Measurements from ENCODE around the gene CTNNBL1.
A peak's percentile ranks its signal among the peaks of the same experiment; 100 is the strongest.

CTNNBL1 gene

DNA sequence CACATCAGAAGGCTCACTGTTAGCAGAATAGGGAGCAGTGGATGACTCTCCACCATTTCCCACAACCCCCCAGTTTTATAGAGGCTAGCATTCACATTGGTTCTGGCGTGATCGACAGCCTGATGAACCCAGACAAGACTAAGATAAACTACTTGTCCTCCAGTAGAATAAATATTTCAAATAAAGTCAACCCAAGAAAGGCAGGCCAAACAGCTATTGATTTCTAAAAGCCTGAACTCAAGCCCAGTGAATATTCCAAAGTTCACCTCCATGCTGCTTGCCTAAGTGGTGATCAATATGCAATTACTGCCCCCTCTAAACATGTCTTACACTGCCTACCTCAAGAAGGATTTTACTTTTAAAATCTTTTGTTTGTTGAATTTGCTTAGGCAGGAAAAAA, 104.5 kb downstream of the CTNNBL1 start:
- no peak overlapping the region for H3K4me3 ChIP-seq (replicated peaks; ENCODE audit: low read depth, low read length)
- no peak for DNase-seq (ENCODE audit: low read depth)
- TF ChIP-seq, protein P1, sequence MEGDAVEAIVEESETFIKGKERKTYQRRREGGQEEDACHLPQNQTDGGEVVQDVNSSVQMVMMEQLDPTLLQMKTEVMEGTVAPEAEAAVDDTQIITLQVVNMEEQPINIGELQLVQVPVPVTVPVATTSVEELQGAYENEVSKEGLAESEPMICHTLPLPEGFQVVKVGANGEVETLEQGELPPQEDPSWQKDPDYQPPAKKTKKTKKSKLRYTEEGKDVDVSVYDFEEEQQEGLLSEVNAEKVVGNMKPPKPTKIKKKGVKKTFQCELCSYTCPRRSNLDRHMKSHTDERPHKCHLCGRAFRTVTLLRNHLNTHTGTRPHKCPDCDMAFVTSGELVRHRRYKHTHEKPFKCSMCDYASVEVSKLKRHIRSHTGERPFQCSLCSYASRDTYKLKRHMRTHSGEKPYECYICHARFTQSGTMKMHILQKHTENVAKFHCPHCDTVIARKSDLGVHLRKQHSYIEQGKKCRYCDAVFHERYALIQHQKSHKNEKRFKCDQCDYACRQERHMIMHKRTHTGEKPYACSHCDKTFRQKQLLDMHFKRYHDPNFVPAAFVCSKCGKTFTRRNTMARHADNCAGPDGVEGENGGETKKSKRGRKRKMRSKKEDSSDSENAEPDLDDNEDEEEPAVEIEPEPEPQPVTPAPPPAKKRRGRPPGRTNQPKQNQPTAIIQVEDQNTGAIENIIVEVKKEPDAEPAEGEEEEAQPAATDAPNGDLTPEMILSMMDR (IDR thresholded peaks at IDR 0.05; ENCODE audit: low read length, missing control alignments): no peak

DNA sequence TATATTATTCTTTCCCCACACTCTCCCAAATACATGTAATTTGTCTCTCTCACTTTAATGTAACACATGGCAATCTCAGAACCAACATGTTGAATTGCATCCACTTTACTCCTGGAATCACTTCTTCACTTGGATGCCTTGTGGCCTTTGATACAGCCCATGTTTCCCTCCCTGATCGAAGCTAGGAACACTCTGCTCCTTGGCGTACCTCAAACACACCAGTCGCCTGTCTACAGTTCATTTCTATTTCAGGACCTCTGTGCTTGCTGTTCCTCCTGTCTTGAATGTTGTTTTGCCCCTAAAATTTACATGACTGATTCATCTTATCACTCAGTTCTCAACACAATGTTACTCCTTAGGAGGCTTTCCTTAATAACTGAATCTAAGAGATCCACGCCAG, 106.8 kb downstream of the CTNNBL1 start:
- DNase-seq (ENCODE audit: low read depth): no peak
- no peak overlapping the region for H3K4me3 ChIP-seq (replicated peaks; ENCODE audit: low read depth, low read length)
- TF ChIP-seq, protein P1 (IDR thresholded peaks at IDR 0.05; ENCODE audit: low read length, missing control alignments): no peak

DNA sequence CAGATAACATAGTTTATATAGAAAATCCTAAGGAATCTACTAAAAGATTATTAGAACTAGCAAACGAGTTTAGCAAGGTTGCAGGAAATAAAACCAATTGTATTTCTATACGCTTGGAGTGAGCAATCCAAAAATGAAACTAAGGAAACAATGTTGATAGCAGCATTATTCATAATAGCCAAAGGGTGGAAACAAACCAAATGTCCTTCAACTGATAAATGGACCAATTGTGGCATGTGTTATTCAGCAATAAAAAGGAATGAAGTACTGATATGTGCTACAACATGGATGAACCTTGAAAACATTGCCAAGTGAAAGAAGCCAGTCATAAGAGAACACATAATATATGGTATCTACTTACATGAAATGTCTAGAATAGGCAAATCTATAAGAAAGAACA, 108.1 kb downstream of the CTNNBL1 start:
- TF ChIP-seq, protein P1 (IDR thresholded peaks at IDR 0.05; ENCODE audit: low read length, missing control alignments): no peak
- no peak overlapping the region for H3K4me3 ChIP-seq (replicated peaks; ENCODE audit: low read depth, low read length)
- peak; percentile 56 for DNase-seq (ENCODE audit: low read depth)

DNA sequence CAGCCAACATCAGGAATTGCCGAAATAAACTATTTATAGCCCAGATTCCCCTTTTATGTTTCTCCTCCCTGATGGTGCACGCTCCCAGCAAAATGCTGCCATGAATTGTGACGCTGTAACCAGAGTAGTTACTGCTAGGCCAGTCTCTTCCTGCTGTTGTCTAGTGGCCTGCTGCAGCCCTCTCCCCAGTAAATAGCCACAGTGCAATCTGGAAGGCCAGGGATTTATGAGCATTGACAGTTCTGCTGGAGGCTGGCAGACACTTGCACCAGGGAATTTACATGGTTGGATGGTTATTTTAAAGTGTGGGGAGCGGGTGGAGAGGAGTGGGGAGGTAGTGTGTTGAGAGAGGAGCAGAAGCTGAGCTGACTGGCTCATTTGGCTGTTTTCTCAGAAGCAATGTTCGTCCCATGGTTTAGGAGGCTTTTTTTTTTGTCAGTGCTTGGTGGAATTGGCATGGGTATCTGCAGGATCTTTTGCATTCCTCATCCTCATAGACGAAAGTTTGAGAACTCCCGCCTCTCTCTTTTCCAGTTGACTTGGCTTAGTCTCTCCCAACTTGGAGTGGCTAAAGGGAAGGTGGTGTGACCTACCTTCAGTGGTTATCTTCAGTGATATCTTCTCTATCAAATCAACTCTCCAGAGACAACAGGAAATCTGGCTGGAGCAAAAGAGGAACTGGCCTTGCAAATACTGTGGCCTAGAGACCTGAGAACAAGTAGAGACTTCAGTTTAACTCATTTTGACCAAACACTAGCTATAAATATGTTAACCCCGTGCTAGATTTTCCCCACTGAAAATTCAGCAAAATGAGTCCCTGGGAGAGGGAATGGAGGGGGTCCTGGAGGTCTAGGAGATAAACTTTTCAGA, 109.8 kb downstream of the CTNNBL1 start:
- no peak for DNase-seq (ENCODE audit: low read depth)
- H3K4me3 ChIP-seq (replicated peaks; ENCODE audit: low read depth, low read length): no peak overlapping the region
- TF ChIP-seq, protein P1 (IDR thresholded peaks at IDR 0.05; ENCODE audit: low read length, missing control alignments): no peak

DNA sequence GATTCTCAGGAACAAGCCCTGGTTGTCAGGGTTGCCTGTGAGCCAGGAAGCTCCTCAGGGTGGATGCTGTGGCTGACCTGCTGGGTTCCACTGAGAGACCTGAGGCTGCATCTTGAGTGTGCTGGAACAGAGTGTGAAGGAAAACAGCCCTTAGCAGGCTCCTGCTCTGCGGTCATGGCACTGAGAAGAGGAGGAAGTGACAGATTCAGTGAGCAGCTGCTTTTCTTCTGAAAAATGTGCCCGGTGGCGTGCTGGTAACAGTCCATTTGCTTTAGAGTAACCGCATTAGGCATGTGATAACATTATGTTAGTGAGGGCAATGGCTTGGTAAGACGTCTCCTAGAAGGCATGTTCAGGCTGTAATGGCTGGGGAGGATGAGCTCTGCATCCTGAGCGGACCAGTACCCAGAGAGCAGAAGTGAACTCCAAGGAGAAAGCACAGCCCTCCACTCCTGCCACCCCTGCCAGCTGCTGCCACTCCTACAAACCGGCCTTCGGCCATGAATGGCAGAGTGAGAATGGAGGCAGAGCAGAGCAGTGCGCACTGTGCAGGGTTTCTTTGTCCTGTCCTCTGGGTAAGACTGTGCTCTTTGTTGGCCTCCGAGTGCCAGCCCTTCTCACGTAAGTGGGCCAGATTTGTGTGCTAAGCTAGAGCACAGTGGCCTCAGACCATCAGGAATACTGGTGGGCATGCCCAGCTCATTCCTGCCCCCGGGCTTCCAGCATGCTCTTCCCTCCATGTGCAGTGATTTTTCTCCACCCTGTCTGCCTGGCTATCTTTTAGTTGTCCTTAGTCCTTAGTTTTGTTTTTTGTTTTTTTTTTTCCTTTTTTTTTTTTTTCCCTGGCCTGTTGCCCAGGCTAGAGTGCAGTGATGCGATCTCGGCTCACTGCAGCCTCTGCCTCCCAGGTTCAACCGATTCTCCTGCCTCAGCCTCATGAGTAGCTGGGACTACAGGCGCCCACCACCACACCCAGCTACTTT, 111.0 kb downstream of the CTNNBL1 start:
- TF ChIP-seq, protein P1 (IDR thresholded peaks at IDR 0.05; ENCODE audit: low read length, missing control alignments): no peak
- no peak for DNase-seq (ENCODE audit: low read depth)
- no peak overlapping the region for H3K4me3 ChIP-seq (replicated peaks; ENCODE audit: low read depth, low read length)

DNA sequence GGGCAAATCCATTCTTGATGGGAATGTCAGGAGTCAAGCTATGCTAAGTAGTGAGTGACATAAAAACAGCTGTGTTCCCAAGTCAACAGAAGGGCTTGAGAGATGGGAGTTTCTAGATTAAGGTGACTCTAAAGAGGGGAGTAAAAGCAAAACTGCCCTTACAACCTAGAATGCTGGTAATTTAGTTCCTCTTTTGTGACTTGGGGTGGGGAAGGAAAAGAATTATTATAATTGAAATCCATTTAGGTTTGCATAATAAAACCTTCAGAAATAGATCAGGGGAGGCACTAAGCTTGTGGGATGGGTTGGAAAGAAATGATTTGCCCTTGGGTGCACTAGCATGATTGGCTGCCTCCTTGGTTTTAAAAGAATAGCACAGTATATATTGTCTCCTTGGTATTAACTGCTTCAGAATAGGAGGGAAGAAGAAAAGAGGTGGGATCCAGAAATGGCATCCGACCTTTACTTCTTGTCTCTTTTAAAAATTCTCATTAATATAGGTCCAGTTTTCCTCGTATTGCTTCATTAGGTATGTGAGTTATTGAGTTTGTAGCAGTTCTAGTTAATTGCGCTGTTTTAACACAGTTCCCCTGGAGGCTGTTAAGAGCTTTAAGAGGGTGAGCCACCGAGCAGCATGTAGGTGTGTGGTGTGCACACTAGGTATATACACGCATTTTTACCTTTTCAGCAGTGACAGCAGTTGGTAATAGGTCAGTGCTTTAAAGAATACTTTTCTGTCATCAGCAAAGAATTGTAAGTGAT, 113.8 kb downstream of the CTNNBL1 start:
- no peak overlapping the region for H3K4me3 ChIP-seq (replicated peaks; ENCODE audit: low read depth, low read length)
- no peak for DNase-seq (ENCODE audit: low read depth)
- TF ChIP-seq, protein P1 (IDR thresholded peaks at IDR 0.05; ENCODE audit: low read length, missing control alignments): no peak
